ENCODE results near the gene EXD3. TPM values are rescaled to one million over a fixed set of nuclear protein-coding genes. Genes with fewer than 3 reads are reported as not detected.

Gene EXD3
- total and polyA plus RNA-seq, 8 donors, result 8.1 to 57.3 (median 13.6) TPM

- no peaks in the 10 kb centered on the region for H3K9me3 ChIP-seq
- FAIRE-seq, result no peak
- no peak overlapping the region for H3K4me3 ChIP-seq
- 94 to 97% methylated on average over 29 to 30 of the region's 30 CpGs for WGBS, 2 donors
- intact Hi-C loops (cut with DNase I), result no loop called here
- TF ChIP-seq, protein P1, sequence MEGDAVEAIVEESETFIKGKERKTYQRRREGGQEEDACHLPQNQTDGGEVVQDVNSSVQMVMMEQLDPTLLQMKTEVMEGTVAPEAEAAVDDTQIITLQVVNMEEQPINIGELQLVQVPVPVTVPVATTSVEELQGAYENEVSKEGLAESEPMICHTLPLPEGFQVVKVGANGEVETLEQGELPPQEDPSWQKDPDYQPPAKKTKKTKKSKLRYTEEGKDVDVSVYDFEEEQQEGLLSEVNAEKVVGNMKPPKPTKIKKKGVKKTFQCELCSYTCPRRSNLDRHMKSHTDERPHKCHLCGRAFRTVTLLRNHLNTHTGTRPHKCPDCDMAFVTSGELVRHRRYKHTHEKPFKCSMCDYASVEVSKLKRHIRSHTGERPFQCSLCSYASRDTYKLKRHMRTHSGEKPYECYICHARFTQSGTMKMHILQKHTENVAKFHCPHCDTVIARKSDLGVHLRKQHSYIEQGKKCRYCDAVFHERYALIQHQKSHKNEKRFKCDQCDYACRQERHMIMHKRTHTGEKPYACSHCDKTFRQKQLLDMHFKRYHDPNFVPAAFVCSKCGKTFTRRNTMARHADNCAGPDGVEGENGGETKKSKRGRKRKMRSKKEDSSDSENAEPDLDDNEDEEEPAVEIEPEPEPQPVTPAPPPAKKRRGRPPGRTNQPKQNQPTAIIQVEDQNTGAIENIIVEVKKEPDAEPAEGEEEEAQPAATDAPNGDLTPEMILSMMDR (IDR thresholded peaks at IDR 0.05), result no peak
- no peaks in the 10 kb centered on the region for H3K27me3 ChIP-seq
- no peak overlapping the region for H3K27ac ChIP-seq
- ATAC-seq, result no peak
- peak in 1 of 6 donors; percentile 68 for DNase-seq
- H3K4me1 ChIP-seq, result no peaks in the 10 kb centered on the region
- no peaks in the 10 kb centered on the region for H3K36me3 ChIP-seq
Measured at GRCh38 chr9:137350696-137351584, 72.0 kb downstream of the EXD3 start.

GRCh38 chr9:137349471-137350033, 73.4 kb downstream of the EXD3 start:
- DNase-seq (no peak), FAIRE-seq (no peak), ATAC-seq (no peak)
- Histone ChIP-seq H3K27me3 (no peaks in the 10 kb centered on the region), H3K4me1 (no peaks in the 10 kb centered on the region), H3K27ac (no peak overlapping the region), H3K36me3 (no peaks in the 10 kb centered on the region), H3K9me3 (no peaks in the 10 kb centered on the region), H3K4me3 (no peak overlapping the region)
- TF ChIP-seq, protein P1 (IDR thresholded peaks at IDR 0.05), result no peak
- intact Hi-C loops (cut with DNase I), result no loop called here
- WGBS, 2 donors, result 93 to 96% methylated on average over 27 of the region's 27 CpGs

DNA sequence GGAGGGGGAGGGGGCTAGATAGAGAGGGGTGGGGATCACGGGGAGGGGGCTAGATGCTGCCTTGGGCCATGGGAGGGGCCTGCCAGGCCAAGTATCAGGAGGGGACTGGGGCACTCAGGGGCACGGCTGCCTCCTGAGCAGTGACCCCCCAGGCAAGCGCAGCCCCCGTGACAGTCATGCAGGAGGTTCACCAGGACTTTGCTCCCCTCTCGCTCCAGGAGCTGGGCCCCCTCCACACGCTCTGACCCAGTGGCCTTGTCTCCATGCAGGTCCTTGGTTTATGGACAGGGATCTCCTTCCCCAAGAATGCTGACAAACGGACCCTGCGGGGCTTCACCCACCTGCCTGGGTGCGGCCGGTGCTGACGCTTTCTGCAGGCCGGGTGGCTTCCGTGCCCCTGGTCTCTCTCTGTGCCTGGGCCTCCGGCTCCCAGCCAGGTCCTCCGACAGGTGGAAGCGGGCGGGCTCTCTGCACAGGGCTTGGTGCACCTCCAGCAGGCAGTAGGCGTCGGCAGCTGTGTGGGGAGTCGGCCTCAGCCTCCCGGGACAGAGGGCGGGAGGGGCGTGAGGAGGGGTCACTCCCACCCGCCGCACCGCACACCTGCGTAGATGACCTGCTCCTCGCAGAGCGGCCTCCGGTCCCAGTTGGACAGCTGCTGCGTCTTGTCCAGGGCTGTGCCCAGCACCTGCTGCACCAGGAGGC, 74.0 kb downstream of the EXD3 start:
- peak in 1 of 6 donors; percentile 73 for DNase-seq

GRCh38 chr9:137347928-137348327, 75.0 kb downstream of the EXD3 start:
- intact Hi-C loops (cut with DNase I), result no loop called here
- Histone ChIP-seq H3K4me1 (no peaks in the 10 kb centered on the region), H3K27me3 (no peaks in the 10 kb centered on the region), H3K27ac (no peak overlapping the region), H3K9me3 (no peaks in the 10 kb centered on the region), H3K36me3 (no peaks in the 10 kb centered on the region), H3K4me3 (no peak overlapping the region)
- peak in 1 of 6 donors; percentile 75 for DNase-seq
- no peak for FAIRE-seq
- TF ChIP-seq, protein P1 (IDR thresholded peaks at IDR 0.05), result no peak
- 95 to 98% methylated on average over 13 of the region's 13 CpGs for WGBS, 2 donors
- ATAC-seq, result no peak

More for the DNA sequence above, 74.0 kb downstream of the EXD3 start:
- H3K27me3 ChIP-seq, result no peaks in the 10 kb centered on the region
- FAIRE-seq (no peak), ATAC-seq (no peak)
- 95 to 96% methylated on average over 23 to 31 of the region's 31 CpGs for WGBS, 2 donors
- no peaks in the 10 kb centered on the region for H3K4me1 ChIP-seq
- intact Hi-C loops (cut with DNase I), result no loop called here
- no peak overlapping the region for H3K27ac ChIP-seq
- TF ChIP-seq, protein P1 (IDR thresholded peaks at IDR 0.05), result no peak
- no peak overlapping the region for H3K4me3 ChIP-seq
- H3K36me3 ChIP-seq, result no peaks in the 10 kb centered on the region
- H3K9me3 ChIP-seq, result no peaks in the 10 kb centered on the region
